ENCODE results near the gene FBXL19.

FBXL19 gene

GRCh38 chr16:30946671-30947540 is 23.5 kb downstream of the FBXL19 start:
- no peak for DNase-seq

GRCh38 chr16:30947541-30947858 is 24.1 kb downstream of the FBXL19 start:
- DNase-seq = no peak

GRCh38 chr16:30947859-30948666 is 24.7 kb downstream of the FBXL19 start:
- DNase-seq = no peak

- DNase-seq = peak; percentile 52
These were observed 25.6 kb downstream of the FBXL19 start, which contains the start of gene ORAI3 for GRCh38 chr16:30948667-30949649. ORAI3 (plus strand) TSS chr16:30949068; CDS start chr16:30949290, 222 bp downstream.

- peak; percentile 58 for DNase-seq
These were observed 26.5 kb downstream of the FBXL19 start for GRCh38 chr16:30949650-30950515.

GRCh38 chr16:30950516-30951065 is 27.2 kb downstream of the FBXL19 start:
- no peak for DNase-seq

- DNase-seq = no peak
These were observed 27.8 kb downstream of the FBXL19 start for GRCh38 chr16:30951193-30951592.

- no peak for DNase-seq
These were observed 28.4 kb downstream of the FBXL19 start for GRCh38 chr16:30951750-30952149.

GRCh38 chr16:30953111-30953510 is 29.7 kb downstream of the FBXL19 start:
- no peak for DNase-seq

- peak; percentile 73 for DNase-seq
These were observed 30.2 kb downstream of the FBXL19 start for GRCh38 chr16:30953511-30954124.

GRCh38 chr16:30954993-30955392 is 31.6 kb downstream of the FBXL19 start:
- DNase-seq = no peak

- DNase-seq = peak; percentile 92
These were observed 33.5 kb downstream of the FBXL19 start for GRCh38 chr16:30956601-30957455.

GRCh38 chr16:30957456-30958174 is 34.2 kb downstream of the FBXL19 start, which contains the start of gene SETD1A:
SETD1A (plus strand) TSS chr16:30957754; CDS start chr16:30958732, 978 bp downstream.
- DNase-seq = peak; percentile 95

GRCh38 chr16:30958175-30959079 is 35.1 kb downstream of the FBXL19 start:
- DNase-seq = no peak

GRCh38 chr16:30961384-30961783 is 38.0 kb downstream of the FBXL19 start:
- no peak for DNase-seq

- DNase-seq = no peak
These were observed 40.6 kb downstream of the FBXL19 start for GRCh38 chr16:30963925-30964511.

- DNase-seq = no peak
These were observed 41.3 kb downstream of the FBXL19 start for GRCh38 chr16:30964574-30965226.
